H9 (cell line): ENCODE data around the gene F2R. TPM values are rescaled to one million over a fixed set of nuclear protein-coding genes. Genes with fewer than 3 reads are reported as not detected.
"Not testable (repeated sequence)": the region's sequence is repeated elsewhere in the genome, so short reads cannot be mapped to it uniquely, and the experiment has no call there.

Source experiments
- DNase-seq: peaks from one replicate; pipeline ENCODE4 v3.0.0-alpha.2; 2017
- H2AFZ ChIP-seq: one replicate; pipeline ENCODE4 v1.6.1; 2013; ENCODE audit warnings: mild to moderate bottlenecking, low read length, control low read depth, moderate library complexity
- H2AK5ac ChIP-seq: 2 replicates; pipeline ENCODE4 v1.6.1; 2013; ENCODE audit warnings: low read length, control low read depth, mixed read lengths; ENCODE audit not compliant: insufficient read length
- H2BK120ac ChIP-seq: one replicate; pipeline ENCODE4 v1.6.1; 2013; ENCODE audit warnings: low read depth, mild to moderate bottlenecking, low read length, control low read depth, inconsistent platforms; ENCODE audit not compliant: poor library complexity, severe bottlenecking
- H2BK12ac ChIP-seq: 2 replicates; pipeline ENCODE4 v1.6.1; 2013; ENCODE audit warnings: low read length, control low read depth, mixed read lengths, low read depth; ENCODE audit not compliant: insufficient read length
- H2BK15ac ChIP-seq: 2 replicates; pipeline ENCODE4 v1.6.1; 2013; ENCODE audit warnings: low read depth, low read length, control low read depth
- H2BK20ac ChIP-seq: one replicate; pipeline ENCODE4 v1.6.1; 2013; ENCODE audit warnings: low read depth, mild to moderate bottlenecking, low read length, control low read depth, inconsistent platforms; ENCODE audit not compliant: poor library complexity, severe bottlenecking
- H2BK5ac ChIP-seq: 2 replicates; pipeline ENCODE4 v1.6.1; 2013; ENCODE audit warnings: low read length, control low read depth, mixed read lengths; ENCODE audit not compliant: insufficient read length
- H3K14ac ChIP-seq: 2 replicates; pipeline ENCODE4 v1.6.1; 2013; ENCODE audit warnings: low read length, control low read depth; ENCODE audit not compliant: insufficient read depth
- H3K18ac ChIP-seq: 2 replicates; pipeline ENCODE4 v1.6.1; 2013; ENCODE audit warnings: low read depth, mild to moderate bottlenecking, mixed read lengths, low read length, control low read depth; ENCODE audit not compliant: insufficient read length
- H3K23ac ChIP-seq: 2 replicates; pipeline ENCODE4 v1.6.1; 2013; ENCODE audit warnings: low read length, control low read depth, mixed read lengths, low read depth; ENCODE audit not compliant: insufficient read length
- H3K23me2 ChIP-seq: 2 replicates; pipeline ENCODE4 v1.6.1; 2013; ENCODE audit warnings: low read depth, mild to moderate bottlenecking, mixed read lengths, low read length, control low read depth; ENCODE audit not compliant: insufficient read length, poor library complexity, severe bottlenecking
- H3K27ac ChIP-seq: 2 replicates; pipeline ENCODE4 v1.5.1; 2013; ENCODE audit warnings: low read length, control low read depth, mixed read lengths, low read depth; ENCODE audit not compliant: insufficient read length
- H3K27me3 ChIP-seq: 2 replicates; pipeline ENCODE4 v1.6.1; 2013; ENCODE audit warnings: low read length, control low read depth, inconsistent platforms; ENCODE audit not compliant: insufficient read depth
- H3K4ac ChIP-seq: 2 replicates; pipeline ENCODE4 v1.6.1; 2013; ENCODE audit warnings: low read depth, mild to moderate bottlenecking, control low read depth, inconsistent platforms, low read length, moderate library complexity
- H3K4me1 ChIP-seq: 2 replicates; pipeline ENCODE4 v1.6.1; 2013; ENCODE audit warnings: low read length, control low read depth, inconsistent platforms; ENCODE audit not compliant: insufficient read depth
- H3K4me2 ChIP-seq: 2 replicates; pipeline ENCODE4 v1.6.1; 2013; ENCODE audit warnings: low read length, control low read depth, mixed read lengths; ENCODE audit not compliant: insufficient read length, insufficient read depth
- H3K56ac ChIP-seq: 2 replicates; pipeline ENCODE4 v1.6.1; 2013; ENCODE audit warnings: low read depth, mild to moderate bottlenecking, mixed read lengths, low read length, control low read depth; ENCODE audit not compliant: insufficient read length
- H3K79me1 ChIP-seq: 2 replicates; pipeline ENCODE4 v1.6.1; 2013; ENCODE audit warnings: low read depth, mild to moderate bottlenecking, moderate library complexity, low read length, control low read depth, inconsistent platforms; ENCODE audit not compliant: insufficient read depth, poor library complexity, severe bottlenecking
- H3K79me2 ChIP-seq: 2 replicates; pipeline ENCODE4 v1.6.1; 2013; ENCODE audit warnings: low read length, control low read depth, inconsistent platforms; ENCODE audit not compliant: insufficient read depth
- H3K9ac ChIP-seq: 2 replicates; pipeline ENCODE4 v1.6.1; 2013; ENCODE audit warnings: low read length, control low read depth, mixed read lengths; ENCODE audit not compliant: insufficient read length; ENCODE audit errors: extremely low read depth
- H3K9me3 ChIP-seq: one replicate; pipeline ENCODE4 v1.6.1; 2013; ENCODE audit warnings: low read depth, low read length, inconsistent platforms; ENCODE audit not compliant: control insufficient read depth
- H3T11ph ChIP-seq: one replicate; pipeline ENCODE4 v1.6.1; 2013; ENCODE audit warnings: mild to moderate bottlenecking, low read length, control low read depth, inconsistent platforms
- H4K20me1 ChIP-seq: one replicate; pipeline ENCODE4 v1.6.1; 2013; ENCODE audit not compliant: control insufficient read depth, insufficient read length, insufficient read depth
- H4K5ac ChIP-seq: 2 replicates; pipeline ENCODE4 v1.6.1; 2013; ENCODE audit warnings: low read depth, mild to moderate bottlenecking, mixed read lengths, low read length, control low read depth; ENCODE audit not compliant: insufficient read length
- H4K8ac ChIP-seq: replicated peaks from 2 replicates; pipeline ENCODE4 v1.6.1; 2013; ENCODE audit warnings: low read length, control low read depth, mixed read lengths, low read depth; ENCODE audit not compliant: insufficient read length
- H4K91ac ChIP-seq: 2 replicates; pipeline ENCODE4 v1.6.1; 2013; ENCODE audit warnings: low read depth, mild to moderate bottlenecking, moderate library complexity, mixed read lengths, low read length, control low read depth; ENCODE audit not compliant: insufficient read length
- H3K27ac Mint-ChIP-seq, 3 experiments: 2 replicates in 2 of 3; 3 replicates in 1 of 3; pipeline ENCODE4 v1.8.0; 2020 to 2021; ENCODE audit warnings: mixed read lengths in 3 of 3, mild to moderate bottlenecking in 1 of 3, moderate library complexity in 1 of 3
- H3K27me3 Mint-ChIP-seq: 2 replicates; pipeline ENCODE4 v1.8.0; 2021; ENCODE audit warnings: low read depth, mild to moderate bottlenecking, moderate library complexity, mixed read lengths
- H3K36me3 Mint-ChIP-seq, 3 experiments: 2 replicates in 2 of 3; 3 replicates in 1 of 3; pipeline ENCODE4 v1.8.0; 2020 to 2021; ENCODE audit warnings: low read depth in 3 of 3, mixed read lengths in 3 of 3; ENCODE audit not compliant: insufficient read depth in 1 of 3
- H3K4me1 Mint-ChIP-seq, 2 experiments: 2 replicates each; pipeline ENCODE4 v1.8.0; 2020; ENCODE audit warnings: mixed read lengths in 2 of 2
- H3K4me3 Mint-ChIP-seq, 2 experiments: 2 replicates in 1 of 2; 3 replicates in 1 of 2; pipeline ENCODE4 v1.8.0; 2020 to 2021; ENCODE audit warnings: mild to moderate bottlenecking in 2 of 2, mixed read lengths in 2 of 2, moderate library complexity in 1 of 2
- H3K9me3 Mint-ChIP-seq, 2 experiments: 2 replicates in 1 of 2; 3 replicates in 1 of 2; pipeline ENCODE4 v1.8.0; 2020; ENCODE audit warnings: mild to moderate bottlenecking in 2 of 2, mixed read lengths in 2 of 2, moderate library complexity in 1 of 2
- WGBS: extraction: QIAGEN DNeasy Blood & Tissue Kit; methylation state at CpG from one replicate; pipeline ENCODE4 v1.1.7; 2013; ENCODE audit warnings: missing lambda C conversion rate, low lambda C conversion rate, mixed read lengths; ENCODE audit not compliant: insufficient read length; ENCODE audit errors: extremely low coverage; 5-methylcytosine and 5-hydroxymethylcytosine counted together
- total RNA-seq: library from RNA; stranded (reverse); gene quantifications from 2 replicates; pipeline ENCODE4 v1.2.1, GENCODE V29; 2021
- TF ChIP-seq, protein P1 (sequence below): fragments of 200-600 bp; sonication (generic); conservative IDR thresholded peaks from 3 replicates; pipeline ENCODE4 v1.8.0; 2021; ENCODE audit warnings: antibody characterized with exemption, mild to moderate bottlenecking

Gene F2R
- total RNA-seq, 1 experiment from 2014 or later: 14.8 TPM

DNA sequence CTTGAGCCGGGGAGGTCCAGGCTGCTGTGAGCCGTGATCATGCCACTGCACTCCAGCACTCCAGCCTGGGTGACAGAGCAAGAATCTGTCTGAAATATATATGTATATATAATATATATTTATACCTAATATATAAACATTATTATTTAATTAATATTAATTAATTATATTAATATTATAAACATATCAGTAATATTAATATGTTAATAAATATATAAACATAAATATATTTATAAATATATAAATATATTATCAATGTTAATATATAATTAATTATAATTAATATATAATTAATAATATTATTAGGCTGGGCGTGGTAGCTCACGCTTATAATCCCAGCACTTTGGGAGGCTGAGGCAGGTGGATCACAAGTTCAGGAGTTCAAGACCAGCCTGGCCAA lies 41.1 kb downstream of the F2R start:
- WGBS: no CpG with 5 or more reads among the region's 4 CpGs
- no peaks in the 10 kb centered on the region for H3K4me1 Mint-ChIP-seq
- H4K8ac ChIP-seq: no peak overlapping the region

DNA sequence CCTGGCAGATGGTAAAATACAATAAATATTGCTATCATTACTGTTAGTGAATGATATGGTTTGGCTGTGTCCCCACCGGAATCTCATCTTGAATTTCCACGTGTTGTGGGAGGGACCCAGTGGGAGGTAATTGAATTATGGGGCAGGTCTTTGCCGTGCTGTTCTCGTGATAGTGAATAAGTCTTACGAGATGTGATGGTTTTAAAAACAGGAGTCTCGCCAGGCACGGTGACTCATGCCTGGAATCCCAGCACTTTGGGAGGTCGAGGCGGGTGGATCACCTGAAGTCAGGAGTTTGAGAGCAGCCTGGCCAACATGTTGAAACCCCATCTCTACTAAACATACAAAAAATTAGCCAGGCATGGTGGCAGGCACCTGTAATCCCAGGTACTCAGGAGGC lies 45.2 kb downstream of the F2R start:
- H3K23me2 ChIP-seq, H4K20me1 ChIP-seq, H3T11ph ChIP-seq, H2AFZ ChIP-seq, H3K4me1 ChIP-seq, H3K14ac ChIP-seq, H3K27me3 Mint-ChIP-seq, DNase-seq, H4K8ac ChIP-seq, H3K4me1 Mint-ChIP-seq, H3K27ac ChIP-seq, H3K79me2 ChIP-seq, H3K36me3 Mint-ChIP-seq, H4K5ac ChIP-seq, H3K27ac Mint-ChIP-seq, H2BK20ac ChIP-seq, H3K9me3 Mint-ChIP-seq, H3K4ac ChIP-seq, H3K4me2 ChIP-seq, H3K56ac ChIP-seq, H2BK15ac ChIP-seq, H3K23ac ChIP-seq, H3K27me3 ChIP-seq, H3K9me3 ChIP-seq, H3K79me1 ChIP-seq, H3K9ac ChIP-seq, H2BK12ac ChIP-seq, H2AK5ac ChIP-seq, H4K91ac ChIP-seq, H2BK5ac ChIP-seq, H3K18ac ChIP-seq, H3K4me3 Mint-ChIP-seq, H2BK120ac ChIP-seq: not testable (repeated sequence)
- WGBS: no CpG with 5 or more reads among the region's 9 CpGs

More for the DNA sequence above, 41.1 kb downstream of the F2R start:
- no peaks in the 10 kb centered on the region; a peak in 1 of 5 replicates for H3K9me3 Mint-ChIP-seq
- DNase-seq: no peak
- Histone ChIP-seq H4K20me1 (no peaks in the 10 kb centered on the region), H2BK12ac (no peak overlapping the region), H3K27me3 (no peaks in the 10 kb centered on the region), H3K4ac (no peak overlapping the region), H2AK5ac (no peak overlapping the region), H2AFZ (no peak overlapping the region), H3K79me2 (no peaks in the 10 kb centered on the region), H4K91ac (no peak overlapping the region), H3K14ac (no peak overlapping the region), H4K5ac (no peak overlapping the region), H3K79me1 (no peaks in the 10 kb centered on the region), H2BK5ac (no peak overlapping the region), H3T11ph (no peak overlapping the region), H3K27ac (no peak overlapping the region), H3K56ac (no peak overlapping the region), H2BK20ac (no peak overlapping the region), H3K23me2 (no peaks in the 10 kb centered on the region), H3K18ac (no peak overlapping the region), H3K9ac (no peak overlapping the region), H2BK15ac (no peak overlapping the region), H3K4me2 (no peak overlapping the region), H3K4me1 (no peaks in the 10 kb centered on the region), H3K23ac (no peak overlapping the region), H2BK120ac (no peak overlapping the region), H3K9me3 (no peaks in the 10 kb centered on the region)
- no peak overlapping the region for H3K27ac Mint-ChIP-seq
- H3K36me3 Mint-ChIP-seq: no peaks in the 10 kb centered on the region
- no peaks in the 10 kb centered on the region; the same call in none of the 2 replicates for H3K27me3 Mint-ChIP-seq
- H3K4me3 Mint-ChIP-seq: no peak overlapping the region
- TF ChIP-seq, protein P1, sequence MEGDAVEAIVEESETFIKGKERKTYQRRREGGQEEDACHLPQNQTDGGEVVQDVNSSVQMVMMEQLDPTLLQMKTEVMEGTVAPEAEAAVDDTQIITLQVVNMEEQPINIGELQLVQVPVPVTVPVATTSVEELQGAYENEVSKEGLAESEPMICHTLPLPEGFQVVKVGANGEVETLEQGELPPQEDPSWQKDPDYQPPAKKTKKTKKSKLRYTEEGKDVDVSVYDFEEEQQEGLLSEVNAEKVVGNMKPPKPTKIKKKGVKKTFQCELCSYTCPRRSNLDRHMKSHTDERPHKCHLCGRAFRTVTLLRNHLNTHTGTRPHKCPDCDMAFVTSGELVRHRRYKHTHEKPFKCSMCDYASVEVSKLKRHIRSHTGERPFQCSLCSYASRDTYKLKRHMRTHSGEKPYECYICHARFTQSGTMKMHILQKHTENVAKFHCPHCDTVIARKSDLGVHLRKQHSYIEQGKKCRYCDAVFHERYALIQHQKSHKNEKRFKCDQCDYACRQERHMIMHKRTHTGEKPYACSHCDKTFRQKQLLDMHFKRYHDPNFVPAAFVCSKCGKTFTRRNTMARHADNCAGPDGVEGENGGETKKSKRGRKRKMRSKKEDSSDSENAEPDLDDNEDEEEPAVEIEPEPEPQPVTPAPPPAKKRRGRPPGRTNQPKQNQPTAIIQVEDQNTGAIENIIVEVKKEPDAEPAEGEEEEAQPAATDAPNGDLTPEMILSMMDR: no peak
